H1 (cell line): ENCODE data around the gene HBM. TPM values are rescaled to one million over a fixed set of nuclear protein-coding genes. Genes with fewer than 3 reads are reported as not detected.

Experiments
- CTCF ChIA-PET: fragments of 300-600 bp; sonication (Branson Sonifier 250); formaldehyde crosslinking; loops from one replicate; lab custom pipeline; 2021; ENCODE audit not compliant: partially characterized antibody; lab: Charles Lee
- POLR2A ChIA-PET: fragments of 300-600 bp; sonication (Branson Sonifier 250); formaldehyde crosslinking; loops from one replicate; lab custom pipeline; 2021; ENCODE audit warnings: inconsistent platforms; ENCODE audit not compliant: partially characterized antibody; lab: Charles Lee
- DNase-seq, 2 experiments: peaks; one replicate each; pipeline versions ENCODE4 v3.0.0 to v3.0.0-alpha.2; 2010 to 2022; ENCODE audit warnings: low spot score in 2 of 2, low read depth in 1 of 2, mixed read lengths in 1 of 2
- FAIRE-seq: peaks from 2 replicates; lab custom pipeline; 2011; peaks lifted over from hg19 to GRCh38; lab: Jason Lieb, UNC
- H2AFZ ChIP-seq: 2 replicates; pipeline ENCODE4 v1.8.1; 2012; ENCODE audit warnings: low read length, inconsistent platforms
- H2AK5ac ChIP-seq: 2 replicates; pipeline ENCODE4 v1.6.1; 2013; ENCODE audit warnings: low read depth, low read length
- H2BK120ac ChIP-seq: replicated peaks from 2 replicates; pipeline ENCODE3; 2013; ENCODE audit warnings: low read depth, low read length, inconsistent platforms
- H2BK12ac ChIP-seq: 2 replicates; pipeline ENCODE4 v1.6.1; 2013; ENCODE audit warnings: low read depth, low read length
- H2BK15ac ChIP-seq: 2 replicates; pipeline ENCODE4 v1.6.1; 2013; ENCODE audit warnings: low read length
- H2BK20ac ChIP-seq: 2 replicates; pipeline ENCODE4 v1.6.1; 2013; ENCODE audit warnings: low read length
- H2BK5ac ChIP-seq: 2 replicates; pipeline ENCODE4 v1.6.1; 2013; ENCODE audit warnings: low read depth, low read length
- H3K14ac ChIP-seq: 2 replicates; pipeline ENCODE4 v1.6.1; 2013; ENCODE audit warnings: inconsistent platforms; ENCODE audit not compliant: insufficient read length
- H3K18ac ChIP-seq: 2 replicates; pipeline ENCODE4 v1.6.1; 2013; ENCODE audit warnings: low read length; ENCODE audit errors: extremely low read depth
- H3K23ac ChIP-seq: 2 replicates; pipeline ENCODE4 v1.6.1; 2013; ENCODE audit warnings: inconsistent platforms; ENCODE audit not compliant: insufficient read length
- H3K23me2 ChIP-seq: 2 replicates; pipeline ENCODE4 v1.6.1; 2013; ENCODE audit warnings: low read depth, low read length
- H3K27ac ChIP-seq: 2 replicates; pipeline ENCODE4 v1.6.1; 2011; ENCODE audit warnings: low read depth, low read length, inconsistent platforms
- H3K27me3 ChIP-seq, 4 experiments: replicated peaks in 1 of 4; 1 replicate in 1 of 4; 2 replicates in 3 of 4; pipeline versions ENCODE4 v1.6.1 to v1.8.1; 2011 to 2013; ENCODE audit warnings: low read length in 3 of 4, mild to moderate bottlenecking in 3 of 4, inconsistent platforms in 2 of 4, mixed read lengths in 2 of 4, moderate library complexity in 1 of 4; ENCODE audit not compliant: control insufficient read depth in 3 of 4, insufficient read depth in 3 of 4; ENCODE audit errors: extremely low read depth in 1 of 4
- H3K36me3 ChIP-seq, 4 experiments: 2 replicates each; pipeline versions ENCODE4 v1.6.1 to v1.8.1; 2011 to 2013; ENCODE audit warnings: mild to moderate bottlenecking in 4 of 4, low read length in 3 of 4, moderate library complexity in 2 of 4, control low read depth in 1 of 4, inconsistent platforms in 1 of 4; ENCODE audit not compliant: insufficient read depth in 4 of 4, control insufficient read depth in 2 of 4
- H3K4ac ChIP-seq: replicated peaks from 2 replicates; pipeline ENCODE3; 2013; ENCODE audit warnings: low read length, low read depth, mixed read lengths, inconsistent platforms; ENCODE audit not compliant: insufficient read length
- H3K4me1 ChIP-seq, 4 experiments: replicated peaks in 1 of 4; 1 replicate in 1 of 4; 2 replicates in 3 of 4; pipeline versions ENCODE4 v1.6.1 to v1.8.1; 2011 to 2013; ENCODE audit warnings: low read length in 3 of 4, inconsistent platforms in 2 of 4, mixed read lengths in 1 of 4; ENCODE audit not compliant: insufficient read depth in 4 of 4, control insufficient read depth in 3 of 4
- H3K4me2 ChIP-seq, 2 experiments: 2 replicates each; pipeline versions ENCODE4 v1.6.1 to v1.8.1; 2011 to 2013; ENCODE audit warnings: low read depth in 2 of 2, low read length in 2 of 2, control low read depth in 1 of 2, inconsistent platforms in 1 of 2, mild to moderate bottlenecking in 1 of 2; ENCODE audit not compliant: insufficient read depth in 1 of 2
- H3K4me3 ChIP-seq, 4 experiments: fragments of 200-600, 300-600 bp in 1 of 4; sonication (generic), shearing (Covaris generic), sonication (Bioruptor Twin) in 1 of 4; 2 replicates each; pipeline versions ENCODE4 v1.5.1 to v1.8.1; 2011 to 2016; ENCODE audit warnings: low read length in 4 of 4, low read depth in 3 of 4, control low read depth in 2 of 4, inconsistent platforms in 2 of 4, mild to moderate bottlenecking in 2 of 4, mixed read lengths in 1 of 4, moderate library complexity in 1 of 4; ENCODE audit not compliant: insufficient read depth in 2 of 4; ENCODE audit errors: extremely low read depth in 1 of 4
- H3K56ac ChIP-seq: replicated peaks from 2 replicates; pipeline ENCODE3; 2013; ENCODE audit warnings: low read depth, mild to moderate bottlenecking, mixed read lengths, low read length, inconsistent platforms; ENCODE audit not compliant: insufficient read length
- H3K79me1 ChIP-seq: 2 replicates; pipeline ENCODE4 v1.6.1; 2013; ENCODE audit warnings: low read depth, low read length, control low read depth
- H3K79me2 ChIP-seq, 2 experiments: 2 replicates each; pipeline versions ENCODE4 v1.6.1 to v1.8.1; 2012 to 2013; ENCODE audit warnings: low read length in 2 of 2, mild to moderate bottlenecking in 2 of 2, inconsistent platforms in 1 of 2; ENCODE audit not compliant: insufficient read depth in 2 of 2, control insufficient read depth in 1 of 2
- H3K9ac ChIP-seq, 4 experiments: replicated peaks in 1 of 4; 1 replicate in 1 of 4; 2 replicates in 3 of 4; pipeline versions ENCODE4 v1.6.1 to v1.8.1; 2011 to 2013; ENCODE audit warnings: low read depth in 3 of 4, low read length in 3 of 4, control low read depth in 2 of 4, mild to moderate bottlenecking in 2 of 4, moderate library complexity in 2 of 4, inconsistent platforms in 1 of 4; ENCODE audit errors: extremely low read depth in 1 of 4
- H3K9me3 ChIP-seq, 2 experiments: 2 replicates each; pipeline versions ENCODE4 v1.6.1 to v1.8.1; 2012 to 2013; ENCODE audit warnings: mild to moderate bottlenecking in 2 of 2, moderate library complexity in 2 of 2, control low read depth in 1 of 2, inconsistent platforms in 1 of 2, low read depth in 1 of 2, low read length in 1 of 2, mixed read lengths in 1 of 2; ENCODE audit not compliant: insufficient read depth in 2 of 2
- H4K20me1 ChIP-seq, 2 experiments: replicated peaks in 1 of 2; 2 replicates each; pipeline versions ENCODE3 to v1.8.1; 2011 to 2013; ENCODE audit warnings: inconsistent platforms in 2 of 2, low read length in 2 of 2, mild to moderate bottlenecking in 1 of 2; ENCODE audit not compliant: insufficient read depth in 2 of 2, control insufficient read depth in 1 of 2
- H4K5ac ChIP-seq: 2 replicates; pipeline ENCODE4 v1.6.1; 2013; ENCODE audit warnings: low read length, low read depth, mixed read lengths, inconsistent platforms; ENCODE audit not compliant: insufficient read length
- H4K8ac ChIP-seq: 2 replicates; pipeline ENCODE4 v1.8.0; 2013; ENCODE audit warnings: mild to moderate bottlenecking, moderate library complexity, low read length, inconsistent platforms; ENCODE audit not compliant: insufficient read depth; ENCODE audit errors: extremely low read depth
- H4K91ac ChIP-seq: replicated peaks from 2 replicates; pipeline ENCODE3; 2013; ENCODE audit warnings: low read length, mixed read lengths, inconsistent platforms; ENCODE audit not compliant: insufficient read length
- BACH1 ChIP-seq: IDR thresholded peaks from 2 replicates; pipeline ENCODE4 v1.6.1; 2012; ENCODE audit warnings: low read length, improper control_type of control experiment
- CREB1 ChIP-seq: IDR thresholded peaks from 2 replicates; pipeline ENCODE4 v1.6.1; 2012; ENCODE audit warnings: inconsistent platforms
- EGR1 ChIP-seq: IDR thresholded peaks from 2 replicates; pipeline ENCODE4 v1.6.1; 2011; ENCODE audit warnings: low read depth, low read length, borderline replicate concordance
- EP300 ChIP-seq, 2 experiments: IDR thresholded peaks; 1 replicate in 1 of 2; 2 replicates in 1 of 2; pipeline ENCODE4 v1.6.1; 2011 to 2012; ENCODE audit warnings: low read depth in 2 of 2, low read length in 2 of 2, mild to moderate bottlenecking in 2 of 2, borderline replicate concordance in 1 of 2, inconsistent platforms in 1 of 2, moderate library complexity in 1 of 2
- EZH2 ChIP-seq: fragments of 200-600 bp; sonication (generic); IDR thresholded peaks from 2 replicates; pipeline ENCODE4 v1.7.1; 2012; ENCODE audit warnings: low read depth, mild to moderate bottlenecking, moderate library complexity, low read length, inconsistent platforms; ENCODE audit not compliant: severe bottlenecking
- KDM1A ChIP-seq: fragments of 200-600, 300-600 bp; sonication (generic); IDR thresholded peaks from 2 replicates; pipeline ENCODE4 v1.7.1; 2016; ENCODE audit warnings: mild to moderate bottlenecking, low read length, borderline replicate concordance
- NRF1 ChIP-seq: IDR thresholded peaks from 2 replicates; pipeline ENCODE4 v1.6.1; 2011; ENCODE audit warnings: mild to moderate bottlenecking, low read depth, low read length, improper control_type of control experiment
- RBBP5 ChIP-seq: IDR thresholded peaks from 2 replicates; pipeline ENCODE4 v1.7.1; 2012; ENCODE audit warnings: low read depth, mild to moderate bottlenecking, inconsistent platforms, low read length, moderate library complexity, borderline replicate concordance
- USF2 ChIP-seq: IDR thresholded peaks from 2 replicates; pipeline ENCODE4 v1.6.1; 2011; ENCODE audit warnings: low read length, improper control_type of control experiment
- ZNF274 ChIP-seq: IDR thresholded peaks from 2 replicates; pipeline ENCODE4 v1.7.0; 2012; ENCODE audit warnings: low read length, borderline replicate concordance; ENCODE audit errors: extremely low read depth
- WGBS, 2 experiments: shearing (Covaris generic) in 1 of 2; methylation state at CpG; one replicate each; pipeline versions ENCODE4 v1.1.6 to v1.1.7; 2013 to 2015; ENCODE audit warnings: low lambda C conversion rate in 2 of 2, mixed read lengths in 2 of 2, inconsistent platforms in 1 of 2, low coverage in 1 of 2, missing lambda C conversion rate in 1 of 2; ENCODE audit not compliant: insufficient replicate concordance in 2 of 2, insufficient coverage in 1 of 2, insufficient read length in 1 of 2; ENCODE audit errors: extremely low coverage in 1 of 2, missing lambda C conversion rate in 1 of 2; 5-methylcytosine and 5-hydroxymethylcytosine counted together
- polyA plus RNA-seq, 7 experiments: library from polyadenylated mRNA; depleted of rRNA in 3 of 7; stranded (reverse) in 5 of 7; unstranded in 2 of 7; fragments of >200 nt in 5 of 7; fragments of 200-250 nt in 2 of 7; gene quantifications; 1 replicate in 5 of 7; 2 replicates in 1 of 7; 4 replicates in 1 of 7; pipeline versions ENCODE4 v1.2.1 to v1.2.3, GENCODE V29; 2011 to 2013; ENCODE audit warnings: missing spikeins in 2 of 7, mixed read lengths in 2 of 7
- total RNA-seq: library from RNA; stranded (reverse); fragmentation: NEBNext Ultra II Directional; extraction: Animal tissue kit (Norgen Biotek cat#: 25700); gene quantifications from 2 replicates; pipeline ENCODE4 v1.2.1, GENCODE V29; 2021
- TF ChIP-seq, protein P1 (sequence below): IDR thresholded peaks from 2 replicates; pipeline ENCODE4 v1.6.1; 2012; ENCODE audit warnings: low read length, inconsistent platforms

Gene HBM
- total and polyA plus RNA-seq, 2 of the 8 experiments (the other 6 are each of a cell fraction or from before 2014, with no cell fraction given) = 0.88 TPM; not detected in 1

DNA sequence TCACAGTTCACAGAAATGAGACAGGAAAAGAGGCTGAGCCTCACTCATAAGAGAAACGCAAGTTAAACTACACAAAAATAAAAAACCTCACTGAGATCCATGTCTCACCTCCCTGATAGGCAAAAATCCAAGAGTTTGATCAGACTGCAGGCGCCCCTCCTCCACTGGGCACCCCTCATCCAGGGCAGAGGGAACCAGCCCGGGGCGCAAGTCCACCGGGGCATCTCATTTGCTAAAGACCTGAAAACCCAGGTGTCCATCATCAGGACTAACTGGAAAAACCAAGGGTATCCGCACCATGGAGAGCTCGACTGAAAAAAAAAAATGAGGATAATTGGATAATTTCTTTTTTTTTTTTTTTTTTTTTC is 10.8 kb upstream of the HBM start:
- no peak overlapping the region for H2BK12ac ChIP-seq
- no peak overlapping the region for H2AK5ac ChIP-seq
- no peak overlapping the region for H2BK15ac ChIP-seq
- no peak overlapping the region for H2AFZ ChIP-seq
- no peak overlapping the region for H3K18ac ChIP-seq
- H3K4me3 ChIP-seq = peak overlapping the region; percentile 53 to 69 (median 60); a peak in 7 of 8 replicates
- no peak for TF ChIP-seq BACH1
- TF ChIP-seq EZH2 = no peak
- no peak for TF ChIP-seq NRF1
- TF ChIP-seq RBBP5 = no peak
- no peak for TF ChIP-seq CREB1
- no peak for TF ChIP-seq EGR1
- no peak for TF ChIP-seq KDM1A
- no peak for TF ChIP-seq EP300 (IDR thresholded peaks at IDR 0.05; ENCODE audit: borderline replicate concordance in 1 of 2, low read depth in 2 of 2, low read length in 2 of 2)
- TF ChIP-seq, protein P1, sequence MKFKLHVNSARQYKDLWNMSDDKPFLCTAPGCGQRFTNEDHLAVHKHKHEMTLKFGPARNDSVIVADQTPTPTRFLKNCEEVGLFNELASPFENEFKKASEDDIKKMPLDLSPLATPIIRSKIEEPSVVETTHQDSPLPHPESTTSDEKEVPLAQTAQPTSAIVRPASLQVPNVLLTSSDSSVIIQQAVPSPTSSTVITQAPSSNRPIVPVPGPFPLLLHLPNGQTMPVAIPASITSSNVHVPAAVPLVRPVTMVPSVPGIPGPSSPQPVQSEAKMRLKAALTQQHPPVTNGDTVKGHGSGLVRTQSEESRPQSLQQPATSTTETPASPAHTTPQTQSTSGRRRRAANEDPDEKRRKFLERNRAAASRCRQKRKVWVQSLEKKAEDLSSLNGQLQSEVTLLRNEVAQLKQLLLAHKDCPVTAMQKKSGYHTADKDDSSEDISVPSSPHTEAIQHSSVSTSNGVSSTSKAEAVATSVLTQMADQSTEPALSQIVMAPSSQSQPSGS = no peak
- TF ChIP-seq USF2 = no peak
- no peak for TF ChIP-seq ZNF274
- 76% methylated on average over 7 of the region's 7 CpGs; no CpG with 5 or more reads in 1 of the 2 experiments for WGBS, 2 experiments
- no peaks in the 10 kb centered on the region for H3K9me3 ChIP-seq
- FAIRE-seq (no peak), DNase-seq (no peak)
- H3K9ac ChIP-seq = no peak overlapping the region
- no peaks in the 10 kb centered on the region for H3K79me1 ChIP-seq
- H3K27me3 ChIP-seq = peaks cover 2 to 33% (median 26%) of the 10 kb centered on the region in 4 experiments
- no peaks in the 10 kb centered on the region for H3K79me2 ChIP-seq
- ChIA-PET POLR2A (no interaction called here), CTCF (interaction anchor here (0.8 to 1.5 kb wide), 3 partner anchors 37 to 89 kb away, joined by 4 read pairs; no protein-coding TSS in a partner anchor)
- no peak overlapping the region for H4K8ac ChIP-seq
- no peak overlapping the region for H2BK120ac ChIP-seq
- no peaks in the 10 kb centered on the region for H4K20me1 ChIP-seq
- H3K23ac ChIP-seq = no peak overlapping the region
- H3K4me1 ChIP-seq = peaks cover 0 to 2% (median 0%) of the 10 kb centered on the region in 4 experiments; a peak in 2 of 7 replicates
- no peaks in the 10 kb centered on the region for H3K36me3 ChIP-seq
- H4K5ac ChIP-seq = no peak overlapping the region
- no peak overlapping the region for H2BK5ac ChIP-seq
- no peak overlapping the region for H4K91ac ChIP-seq
- no peak overlapping the region for H3K14ac ChIP-seq
- no peak overlapping the region for H3K56ac ChIP-seq
- H3K4me2 ChIP-seq = peak overlapping the region; percentile 83 to 84; a peak in 3 of 4 replicates
- H2BK20ac ChIP-seq = no peak overlapping the region
- no peak overlapping the region for H3K4ac ChIP-seq
- H3K23me2 ChIP-seq = peaks cover 7% of the 10 kb centered on the region; the same call in 1 of the 2 replicates
- no peak overlapping the region for H3K27ac ChIP-seq
